ENCODE results near the gene TBCE.
"Not testable (repeated sequence)": the region's sequence is repeated elsewhere in the genome, so short reads cannot be mapped to it uniquely, and the experiment has no call there.

DNA sequence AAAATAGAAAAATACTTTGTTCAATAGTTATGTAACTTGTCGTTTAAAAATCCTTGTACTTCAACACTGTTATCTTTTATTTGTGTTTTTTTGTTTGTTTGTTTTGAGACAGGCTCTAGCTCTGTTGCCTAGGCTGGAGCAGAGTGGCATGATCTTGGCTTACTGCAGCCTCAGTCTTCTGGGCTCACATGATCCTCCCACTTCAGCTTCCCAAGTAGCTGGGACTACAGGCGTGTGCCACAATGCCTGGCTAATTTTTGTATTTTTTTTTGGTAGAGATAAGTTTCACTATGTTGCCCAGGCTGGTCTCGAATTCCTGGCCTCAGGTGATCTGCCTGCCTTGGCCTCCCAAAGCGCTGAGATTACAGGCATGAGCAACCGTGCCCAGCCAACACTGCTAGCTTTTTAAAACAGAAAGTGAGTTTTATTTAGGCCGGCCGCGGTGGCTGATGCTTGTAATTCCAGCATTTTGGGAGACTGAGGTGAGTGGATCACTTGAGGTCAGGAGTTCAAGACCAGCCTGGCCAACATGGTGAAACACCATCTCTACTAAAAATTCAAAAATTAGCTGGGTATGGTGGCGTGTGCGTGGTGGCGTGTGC is 11.0 kb downstream of the TBCE start:
- TF ChIP-seq, protein P1, sequence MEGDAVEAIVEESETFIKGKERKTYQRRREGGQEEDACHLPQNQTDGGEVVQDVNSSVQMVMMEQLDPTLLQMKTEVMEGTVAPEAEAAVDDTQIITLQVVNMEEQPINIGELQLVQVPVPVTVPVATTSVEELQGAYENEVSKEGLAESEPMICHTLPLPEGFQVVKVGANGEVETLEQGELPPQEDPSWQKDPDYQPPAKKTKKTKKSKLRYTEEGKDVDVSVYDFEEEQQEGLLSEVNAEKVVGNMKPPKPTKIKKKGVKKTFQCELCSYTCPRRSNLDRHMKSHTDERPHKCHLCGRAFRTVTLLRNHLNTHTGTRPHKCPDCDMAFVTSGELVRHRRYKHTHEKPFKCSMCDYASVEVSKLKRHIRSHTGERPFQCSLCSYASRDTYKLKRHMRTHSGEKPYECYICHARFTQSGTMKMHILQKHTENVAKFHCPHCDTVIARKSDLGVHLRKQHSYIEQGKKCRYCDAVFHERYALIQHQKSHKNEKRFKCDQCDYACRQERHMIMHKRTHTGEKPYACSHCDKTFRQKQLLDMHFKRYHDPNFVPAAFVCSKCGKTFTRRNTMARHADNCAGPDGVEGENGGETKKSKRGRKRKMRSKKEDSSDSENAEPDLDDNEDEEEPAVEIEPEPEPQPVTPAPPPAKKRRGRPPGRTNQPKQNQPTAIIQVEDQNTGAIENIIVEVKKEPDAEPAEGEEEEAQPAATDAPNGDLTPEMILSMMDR (IDR thresholded peaks at IDR 0.05), result not testable (repeated sequence)
- not testable (repeated sequence) for TF ChIP-seq POLR2A (IDR thresholded peaks at IDR 0.05)
